ENCODE data around the gene OR2W1. TPM values are rescaled to one million over a fixed set of nuclear protein-coding genes. Genes with fewer than 3 reads are reported as not detected.

The OR2W1 gene, protein sequence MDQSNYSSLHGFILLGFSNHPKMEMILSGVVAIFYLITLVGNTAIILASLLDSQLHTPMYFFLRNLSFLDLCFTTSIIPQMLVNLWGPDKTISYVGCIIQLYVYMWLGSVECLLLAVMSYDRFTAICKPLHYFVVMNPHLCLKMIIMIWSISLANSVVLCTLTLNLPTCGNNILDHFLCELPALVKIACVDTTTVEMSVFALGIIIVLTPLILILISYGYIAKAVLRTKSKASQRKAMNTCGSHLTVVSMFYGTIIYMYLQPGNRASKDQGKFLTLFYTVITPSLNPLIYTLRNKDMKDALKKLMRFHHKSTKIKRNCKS
- not detected for polyA plus RNA-seq (2012; ENCODE audit: insufficient read depth, insufficient read length, low read depth)

DNA sequence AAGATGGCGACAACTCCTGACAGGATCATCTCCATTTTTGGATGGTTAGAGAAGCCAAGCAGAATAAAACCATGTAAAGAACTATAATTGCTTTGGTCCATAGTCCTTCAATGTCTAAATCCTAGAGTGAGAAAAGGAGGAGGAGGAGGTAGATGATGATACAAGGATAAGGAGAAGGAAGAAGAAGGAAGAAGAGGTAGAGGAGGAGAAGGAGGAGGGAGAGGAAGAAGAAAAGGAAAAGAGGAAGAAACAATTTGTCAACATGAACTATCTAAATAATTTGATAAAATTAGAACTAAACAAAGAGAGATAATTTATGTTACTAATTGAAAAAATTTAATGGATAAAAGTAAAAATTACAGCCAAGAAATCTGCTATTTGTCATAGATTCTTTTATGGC, at the start of gene OR2W1:
Gene OR2W1, minus strand, starts transcription at position 101 of the 400 bp plus-strand sequence. Its CDS starts 0 bp downstream, at position 101.
- TF ChIP-seq, protein P1, sequence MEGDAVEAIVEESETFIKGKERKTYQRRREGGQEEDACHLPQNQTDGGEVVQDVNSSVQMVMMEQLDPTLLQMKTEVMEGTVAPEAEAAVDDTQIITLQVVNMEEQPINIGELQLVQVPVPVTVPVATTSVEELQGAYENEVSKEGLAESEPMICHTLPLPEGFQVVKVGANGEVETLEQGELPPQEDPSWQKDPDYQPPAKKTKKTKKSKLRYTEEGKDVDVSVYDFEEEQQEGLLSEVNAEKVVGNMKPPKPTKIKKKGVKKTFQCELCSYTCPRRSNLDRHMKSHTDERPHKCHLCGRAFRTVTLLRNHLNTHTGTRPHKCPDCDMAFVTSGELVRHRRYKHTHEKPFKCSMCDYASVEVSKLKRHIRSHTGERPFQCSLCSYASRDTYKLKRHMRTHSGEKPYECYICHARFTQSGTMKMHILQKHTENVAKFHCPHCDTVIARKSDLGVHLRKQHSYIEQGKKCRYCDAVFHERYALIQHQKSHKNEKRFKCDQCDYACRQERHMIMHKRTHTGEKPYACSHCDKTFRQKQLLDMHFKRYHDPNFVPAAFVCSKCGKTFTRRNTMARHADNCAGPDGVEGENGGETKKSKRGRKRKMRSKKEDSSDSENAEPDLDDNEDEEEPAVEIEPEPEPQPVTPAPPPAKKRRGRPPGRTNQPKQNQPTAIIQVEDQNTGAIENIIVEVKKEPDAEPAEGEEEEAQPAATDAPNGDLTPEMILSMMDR (IDR thresholded peaks at IDR 0.05; ENCODE audit: low read depth, low read length) = no peak
- no peaks in the 10 kb centered on the region for H3K4me1 ChIP-seq
- H3K4me3 ChIP-seq (ENCODE audit: low read depth, low read length) = no peak within 1 kb of the TSS
- no peak for DNase-seq
- H3K36me3 ChIP-seq = no peaks in the 10 kb centered on the region
- H3K9me3 ChIP-seq = no peaks in the 10 kb centered on the region
- H3K27me3 ChIP-seq = peaks cover 4% of the 10 kb centered on the region; the same call in 1 of the 2 replicates

DNA sequence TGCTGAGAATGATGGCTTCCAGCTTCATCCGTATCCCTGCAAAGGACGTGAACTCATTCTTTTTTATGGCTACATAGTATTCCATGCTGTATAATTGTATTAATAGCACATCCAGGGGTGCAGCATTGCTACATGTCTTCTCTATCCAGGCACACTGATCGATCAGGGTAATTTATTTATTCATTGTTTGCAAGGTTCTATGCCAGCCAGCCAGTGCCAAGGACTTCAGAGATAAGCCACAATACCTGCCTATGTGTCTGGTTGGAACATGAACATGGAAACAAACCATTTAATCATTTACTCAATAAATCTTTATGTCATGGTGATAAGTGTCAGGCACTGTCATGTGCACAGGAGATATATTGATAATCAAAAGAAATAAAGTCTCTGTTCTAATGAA, 48.0 kb upstream of the OR2W1 start:
- Histone ChIP-seq H3K9me3 (no peaks in the 10 kb centered on the region), H3K4me1 (no peaks in the 10 kb centered on the region), H3K36me3 (no peaks in the 10 kb centered on the region), H3K27me3 (no peaks in the 10 kb centered on the region), H3K4me3 (ENCODE audit: low read depth, low read length) (no peak overlapping the region)
- DNase-seq = no peak
- TF ChIP-seq, protein P1 (IDR thresholded peaks at IDR 0.05; ENCODE audit: low read depth, low read length) = no peak

DNA sequence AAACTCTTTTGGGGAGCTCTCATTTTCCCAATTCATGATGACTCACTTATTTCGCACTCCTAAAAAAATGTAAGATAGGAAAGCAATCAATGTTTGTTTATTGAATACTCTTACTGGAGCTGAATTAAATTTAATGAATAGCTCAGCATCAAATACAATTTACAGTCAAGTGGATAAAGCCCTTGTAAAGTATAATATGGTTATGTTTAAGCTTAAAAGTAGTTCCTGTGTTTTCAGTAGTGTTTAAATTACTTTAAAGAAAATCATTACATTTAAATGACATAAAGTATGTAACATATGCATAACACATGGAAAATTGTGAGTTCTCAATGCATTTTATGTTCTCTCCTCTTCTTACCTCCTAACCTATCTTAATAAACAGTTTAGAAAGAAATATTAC, 42.2 kb upstream of the OR2W1 start, which contains the start of gene OR2B3:
Gene OR2B3, minus strand, starts transcription at position 101 of the 400 bp plus-strand sequence. Its CDS starts 65 bp downstream, at position 36.
- TF ChIP-seq, protein P1 (IDR thresholded peaks at IDR 0.05; ENCODE audit: low read depth, low read length) = no peak
- H3K4me1 ChIP-seq = no peaks in the 10 kb centered on the region
- no peaks in the 10 kb centered on the region for H3K27me3 ChIP-seq
- H3K9me3 ChIP-seq = no peaks in the 10 kb centered on the region
- H3K36me3 ChIP-seq = no peaks in the 10 kb centered on the region
- H3K4me3 ChIP-seq (ENCODE audit: low read depth, low read length) = no peak within 1 kb of the TSS
- DNase-seq = no peak

DNA sequence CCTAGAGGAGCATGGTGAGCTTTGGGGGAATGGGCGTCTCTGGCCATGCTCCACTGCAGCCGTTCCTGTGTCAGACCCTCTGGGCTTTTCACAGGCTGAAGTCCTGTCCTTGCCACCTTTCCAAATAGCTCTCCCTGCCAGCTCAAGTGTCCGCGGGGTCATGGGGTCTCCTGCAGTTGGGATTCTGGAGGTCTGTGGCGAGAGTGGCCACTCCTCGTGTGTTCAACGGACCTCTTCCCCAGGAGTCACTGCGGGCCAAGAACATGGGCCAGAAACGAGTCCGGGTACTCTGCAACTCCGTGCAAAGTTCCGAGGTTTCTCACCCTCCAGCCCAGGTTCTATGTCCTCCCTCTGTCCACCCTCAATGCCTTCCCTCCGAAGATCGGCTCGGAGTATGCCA, 37.5 kb upstream of the OR2W1 start:
- TF ChIP-seq, protein P1 (IDR thresholded peaks at IDR 0.05; ENCODE audit: low read depth, low read length) = no peak
- H3K36me3 ChIP-seq = no peaks in the 10 kb centered on the region
- no peak for DNase-seq
- no peaks in the 10 kb centered on the region for H3K9me3 ChIP-seq
- no peak overlapping the region for H3K4me3 ChIP-seq (ENCODE audit: low read depth, low read length)
- no peaks in the 10 kb centered on the region for H3K4me1 ChIP-seq
- no peaks in the 10 kb centered on the region for H3K27me3 ChIP-seq

DNA sequence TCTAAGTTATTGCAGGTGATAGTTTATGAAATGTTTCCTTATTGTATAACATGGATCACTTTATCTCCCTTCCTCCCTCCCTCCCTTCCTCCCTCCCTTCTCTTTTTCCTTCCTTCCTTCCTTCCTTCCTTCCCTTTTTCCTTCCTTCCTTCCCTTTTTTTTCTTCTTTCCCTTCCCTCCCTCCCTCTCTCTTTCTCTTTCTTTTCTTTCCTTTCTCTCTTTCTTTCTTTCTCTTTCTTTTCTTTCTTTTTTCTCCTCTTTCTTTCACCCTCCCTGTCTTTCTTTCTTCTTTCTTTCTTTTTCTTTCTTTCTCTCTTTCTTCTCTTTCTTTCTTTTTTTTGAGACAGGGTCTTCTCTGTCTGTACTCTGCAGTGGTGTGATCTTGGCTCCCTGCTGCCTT, 36.3 kb upstream of the OR2W1 start:
- DNase-seq = no peak
- TF ChIP-seq, protein P1 (IDR thresholded peaks at IDR 0.05; ENCODE audit: low read depth, low read length) = no peak

DNA sequence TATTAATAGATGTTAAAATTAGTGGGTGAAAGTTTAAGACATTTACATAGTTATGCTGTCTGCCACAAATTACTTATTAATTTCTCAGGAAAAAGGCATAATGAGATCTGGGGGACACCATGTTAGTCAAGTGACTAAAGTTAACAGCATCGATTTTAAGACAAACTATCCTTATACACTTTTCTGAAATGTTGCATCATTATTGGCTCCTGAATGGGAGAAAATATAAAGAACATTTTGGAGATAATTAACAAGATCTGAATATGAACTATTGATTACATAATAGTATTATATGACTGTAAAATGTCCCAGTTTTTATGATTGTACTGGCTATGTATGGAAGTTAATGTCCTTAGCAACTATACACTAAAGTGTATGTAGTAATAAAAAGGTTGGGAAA, 34.2 kb upstream of the OR2W1 start:
- TF ChIP-seq, protein P1 (IDR thresholded peaks at IDR 0.05; ENCODE audit: low read depth, low read length) = no peak
- Histone ChIP-seq H3K4me1 (no peaks in the 10 kb centered on the region), H3K27me3 (no peaks in the 10 kb centered on the region), H3K9me3 (no peaks in the 10 kb centered on the region), H3K4me3 (ENCODE audit: low read depth, low read length) (no peak overlapping the region), H3K36me3 (no peaks in the 10 kb centered on the region)
- no peak for DNase-seq

More for the DNA sequence above, 36.3 kb upstream of the OR2W1 start:
- H3K4me3 ChIP-seq (ENCODE audit: low read depth, low read length) = no peak overlapping the region
- no peaks in the 10 kb centered on the region for H3K27me3 ChIP-seq
- H3K4me1 ChIP-seq = no peaks in the 10 kb centered on the region
- no peaks in the 10 kb centered on the region for H3K9me3 ChIP-seq
- H3K36me3 ChIP-seq = no peaks in the 10 kb centered on the region
